Keratinocyte (primary cell): ENCODE measurements around the gene OR11H7. TPM values are rescaled to one million over a fixed set of nuclear protein-coding genes. Genes with fewer than 3 reads are reported as not detected.

Experiments
- DNase-seq: peaks from one replicate; pipeline ENCODE4 v3.0.0-alpha.2; 2011; ENCODE audit warnings: low read depth, missing footprints, low spot score
- FAIRE-seq: peaks from 2 replicates; lab custom pipeline; 2011; peaks lifted over from hg19 to GRCh38; lab: Jason Lieb, UNC
- H2AFZ ChIP-seq: 2 replicates; pipeline ENCODE4 v1.6.0; 2012; ENCODE audit warnings: low read length, control low read depth, inconsistent platforms; ENCODE audit not compliant: control insufficient read depth
- H3K27ac ChIP-seq: 2 replicates; pipeline ENCODE4 v1.5.1; 2011; ENCODE audit warnings: low read length; ENCODE audit not compliant: control insufficient read depth, insufficient read depth
- H3K27me3 ChIP-seq: 3 replicates; pipeline ENCODE4 v1.6.0; 2011; ENCODE audit warnings: low read length; ENCODE audit not compliant: control insufficient read depth, insufficient read depth; ENCODE audit errors: extremely low read depth
- H3K36me3 ChIP-seq, 2 experiments: 2 replicates in 1 of 2; 3 replicates in 1 of 2; pipeline ENCODE4 v1.5.1; 2011; ENCODE audit warnings: low read length in 2 of 2, mild to moderate bottlenecking in 1 of 2; ENCODE audit not compliant: control insufficient read depth in 2 of 2, insufficient read depth in 2 of 2; ENCODE audit errors: extremely low read depth in 1 of 2
- H3K4me1 ChIP-seq: 3 replicates; pipeline ENCODE4 v1.5.1; 2011; ENCODE audit warnings: low read length; ENCODE audit not compliant: control insufficient read depth, insufficient read depth; ENCODE audit errors: extremely low read depth
- H3K4me2 ChIP-seq: 3 replicates; pipeline ENCODE4 v1.6.0; 2011; ENCODE audit warnings: low read depth, low read length; ENCODE audit not compliant: control insufficient read depth, insufficient read depth; ENCODE audit errors: extremely low read depth
- H3K4me3 ChIP-seq, 3 experiments: fragments of 200-600 bp in 1 of 3; sonication (generic) in 1 of 3; 2 replicates in 2 of 3; 3 replicates in 1 of 3; pipeline ENCODE4 v1.5.1; 2011 to 2016; ENCODE audit warnings: low read length in 3 of 3, mild to moderate bottlenecking in 3 of 3, control low read depth in 2 of 3, inconsistent platforms in 1 of 3, low read depth in 1 of 3, mixed read lengths in 1 of 3, mixed run types in 1 of 3, moderate library complexity in 1 of 3; ENCODE audit not compliant: control insufficient read depth in 2 of 3, insufficient read depth in 2 of 3; ENCODE audit errors: extremely low read depth in 1 of 3
- H3K79me2 ChIP-seq: 2 replicates; pipeline ENCODE4 v1.6.0; 2012; ENCODE audit warnings: low read length; ENCODE audit not compliant: control insufficient read depth, insufficient read depth
- H3K9ac ChIP-seq: 3 replicates; pipeline ENCODE4 v1.6.0; 2011; ENCODE audit warnings: low read length; ENCODE audit not compliant: control insufficient read depth, insufficient read depth; ENCODE audit errors: extremely low read depth
- H3K9me1 ChIP-seq: 3 replicates; pipeline ENCODE4 v1.6.0; 2011; ENCODE audit warnings: low read length; ENCODE audit not compliant: control insufficient read depth, insufficient read depth; ENCODE audit errors: extremely low read depth
- H3K9me3 ChIP-seq: 2 replicates; pipeline ENCODE4 v1.5.1; 2012; ENCODE audit warnings: low read depth, low read length; ENCODE audit not compliant: control insufficient read depth
- H4K20me1 ChIP-seq: 3 replicates; pipeline ENCODE4 v1.6.0; 2011; ENCODE audit warnings: low read length; ENCODE audit not compliant: control insufficient read depth, insufficient read depth; ENCODE audit errors: extremely low read depth
- CTCF ChIP-seq, 3 experiments: IDR thresholded peaks in 1 of 3; conservative IDR thresholded peaks in 1 of 3; optimal IDR thresholded peaks in 1 of 3; 2 replicates in 2 of 3; 3 replicates in 1 of 3; pipeline versions ENCODE3 to v1.5.1; 2011; ENCODE audit warnings: low read length in 3 of 3, mild to moderate bottlenecking in 3 of 3, moderate library complexity in 2 of 3, control low read depth in 1 of 3, inconsistent platforms in 1 of 3; ENCODE audit not compliant: insufficient read depth in 2 of 3; ENCODE audit errors: extremely low read depth in 1 of 3
- EZH2 ChIP-seq: IDR thresholded peaks from one replicate; pipeline ENCODE4 v1.6.1; 2012; ENCODE audit warnings: inconsistent platforms, mild to moderate bottlenecking, low read length, moderate library complexity
- dilution Hi-C: fragments of 300-500 bp; cut with MboI; formaldehyde crosslinking; loops from one replicate; pipeline ENCODE4 v1.7.0; 2020; ENCODE audit warnings: low sequenced_read_pairs; ENCODE audit not compliant: extremely low pct_ligation_motif_present
- polyA plus RNA-seq, 5 experiments: library from polyadenylated mRNA; depleted of rRNA in 3 of 5; stranded (reverse) in 3 of 5; stranded (forward) in 1 of 5; unstranded in 1 of 5; fragments of >200 nt; gene quantifications; 1 replicate in 1 of 5; 2 replicates in 3 of 5; 3 replicates in 1 of 5; pipeline versions ENCODE4 v1.2.1 to v1.2.3, GENCODE V29; 2011 to 2012; ENCODE audit warnings: missing spikeins in 2 of 5, low read depth in 1 of 5, low replicate concordance in 1 of 5

Gene OR11H7
- polyA plus RNA-seq, 1 donor (not counting 4 experiments of a cell fraction or from before 2014, with no cell fraction given) = not detected

DNA sequence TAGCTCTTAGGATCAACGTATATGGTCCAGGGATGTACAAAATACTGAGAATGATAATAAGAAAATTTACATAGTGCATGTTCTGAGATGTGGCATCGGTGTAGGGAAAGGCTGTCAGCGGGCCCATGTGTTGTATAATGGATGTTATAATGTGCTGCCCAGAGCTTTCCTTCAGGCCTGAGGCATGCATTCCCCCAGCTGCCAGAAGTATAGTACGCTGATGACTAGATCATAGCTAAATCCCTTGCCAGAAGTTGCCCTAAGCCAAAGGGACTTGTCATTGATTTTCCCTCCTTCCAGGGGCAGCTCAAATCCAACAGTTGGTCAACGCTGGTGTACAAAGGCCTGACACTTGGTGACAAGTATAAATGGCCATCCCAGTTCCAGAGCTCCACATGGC is 44.6 kb upstream of the OR11H7 start:
- no peaks in the 10 kb centered on the region for H3K27me3 ChIP-seq
- H4K20me1 ChIP-seq = no peaks in the 10 kb centered on the region
- no peaks in the 10 kb centered on the region for H3K79me2 ChIP-seq
- no peaks in the 10 kb centered on the region for H3K36me3 ChIP-seq
- dilution Hi-C loops = no loop called here
- H3K9ac ChIP-seq = no peak overlapping the region
- FAIRE-seq (no peak), DNase-seq (no peak)
- no peaks in the 10 kb centered on the region for H3K4me1 ChIP-seq
- no peak overlapping the region for H2AFZ ChIP-seq
- H3K9me3 ChIP-seq = no peaks in the 10 kb centered on the region
- TF ChIP-seq CTCF (optimal IDR thresholded peaks at IDR 0.05 in 1 of 3, IDR thresholded peaks at IDR 0.05 in 1 of 3, conservative IDR thresholded peaks at IDR 0.05 in 1 of 3; ENCODE audit: extremely low read depth in 1 of 3, insufficient read depth in 2 of 3, low read length in 3 of 3) = no peak
- TF ChIP-seq EZH2 = no peak
- H3K4me2 ChIP-seq = no peak overlapping the region
- H3K4me3 ChIP-seq = no peak overlapping the region
- no peaks in the 10 kb centered on the region for H3K9me1 ChIP-seq
- H3K27ac ChIP-seq = no peak overlapping the region

- no peak within 1 kb of the TSS for H2AFZ ChIP-seq
- H3K4me3 ChIP-seq = no peak within 1 kb of the TSS
- no peaks in the 10 kb centered on the region for H3K27me3 ChIP-seq
- no peaks in the 10 kb centered on the region for H3K9me1 ChIP-seq
- H3K27ac ChIP-seq = no peak within 1 kb of the TSS
- FAIRE-seq (no peak), DNase-seq (no peak)
- no peaks in the 10 kb centered on the region for H3K79me2 ChIP-seq
- TF ChIP-seq EZH2 = no peak
- TF ChIP-seq CTCF (optimal IDR thresholded peaks at IDR 0.05 in 1 of 3, IDR thresholded peaks at IDR 0.05 in 1 of 3, conservative IDR thresholded peaks at IDR 0.05 in 1 of 3; ENCODE audit: extremely low read depth in 1 of 3, insufficient read depth in 2 of 3, low read length in 3 of 3) = no peak
- H3K9me3 ChIP-seq = no peaks in the 10 kb centered on the region
- H3K9ac ChIP-seq = no peak within 1 kb of the TSS
- dilution Hi-C loops = no loop called here
- no peaks in the 10 kb centered on the region for H4K20me1 ChIP-seq
- no peaks in the 10 kb centered on the region for H3K36me3 ChIP-seq
- no peaks in the 10 kb centered on the region for H3K4me1 ChIP-seq
- no peak within 1 kb of the TSS for H3K4me2 ChIP-seq
Measured at GRCh38 chr14:20190596-20190995, 38.2 kb upstream of the OR11H7 start, which contains the start of gene OR11G2. TSS of gene OR11G2 (plus strand) at chr14:20190896. CDS start at chr14:20197438, 6,542 bp downstream.
